ENCODE results near the gene DCAF6. TPM values are rescaled to one million over a fixed set of nuclear protein-coding genes. Genes with fewer than 3 reads are reported as not detected.

The DCAF6 gene
- total RNA-seq, 4 donors from 2014 or later, result 31.9 to 57.7 (median 50.4) TPM

GRCh38 chr1:167900907-167901306 is 35.6 kb upstream of the DCAF6 start:
- 93 to 94% methylated on average over 4 of the region's 4 CpGs for WGBS, 2 donors
- H3K4me3 ChIP-seq (ENCODE audit: low read depth, poor library complexity, severe bottlenecking), result no peak overlapping the region
- intact Hi-C loops (cut with DNase I; ENCODE audit: low total_unique reads), result no loop called here
- TF ChIP-seq CTCF (IDR thresholded peaks at IDR 0.05) (no peak), POLR2A (IDR thresholded peaks at IDR 0.05) (no peak)
- no peak for DNase-seq (ENCODE audit: low spot score in 2 of 2)

- no peak overlapping the region for H3K4me3 ChIP-seq (ENCODE audit: low read depth, poor library complexity, severe bottlenecking)
- DNase-seq (ENCODE audit: low spot score in 2 of 2), result no peak
- no peak for TF ChIP-seq CTCF (IDR thresholded peaks at IDR 0.05)
- no peak for TF ChIP-seq POLR2A (IDR thresholded peaks at IDR 0.05)
- intact Hi-C loops (cut with DNase I; ENCODE audit: low total_unique reads), result no loop called here
- WGBS, 2 donors, result 83% methylated on average over 4 of the region's 4 CpGs
Observed at GRCh38 chr1:167904652-167905130, 31.8 kb upstream of the DCAF6 start.

GRCh38 chr1:167905182-167905581 is 31.3 kb upstream of the DCAF6 start:
- no peak for DNase-seq (ENCODE audit: low spot score in 2 of 2)
- intact Hi-C loops (cut with DNase I; ENCODE audit: low total_unique reads), result no loop called here
- WGBS, 2 donors, result 79 to 85% methylated on average over 3 of the region's 3 CpGs
- no peak for TF ChIP-seq CTCF (IDR thresholded peaks at IDR 0.05)
- TF ChIP-seq POLR2A (IDR thresholded peaks at IDR 0.05), result no peak
- no peak overlapping the region for H3K4me3 ChIP-seq (ENCODE audit: low read depth, poor library complexity, severe bottlenecking)

GRCh38 chr1:167905671-167906070 is 30.8 kb upstream of the DCAF6 start:
- intact Hi-C loops (cut with DNase I; ENCODE audit: low total_unique reads), result no loop called here
- H3K4me3 ChIP-seq (ENCODE audit: low read depth, poor library complexity, severe bottlenecking), result no peak overlapping the region
- TF ChIP-seq POLR2A (IDR thresholded peaks at IDR 0.05) (no peak), CTCF (IDR thresholded peaks at IDR 0.05) (no peak)
- DNase-seq (ENCODE audit: low spot score in 2 of 2), result no peak

GRCh38 chr1:167909691-167910180 is 26.7 kb upstream of the DCAF6 start:
- WGBS, 2 donors, result 81 to 83% methylated on average over 6 of the region's 6 CpGs
- H3K4me3 ChIP-seq (ENCODE audit: low read depth, poor library complexity, severe bottlenecking), result no peak overlapping the region
- no peak for DNase-seq (ENCODE audit: low spot score in 2 of 2)
- intact Hi-C loops (cut with DNase I; ENCODE audit: low total_unique reads), result no loop called here
- TF ChIP-seq POLR2A (IDR thresholded peaks at IDR 0.05), result no peak
- TF ChIP-seq CTCF (IDR thresholded peaks at IDR 0.05), result no peak

- WGBS, 2 donors, result 87 to 88% methylated on average over 2 of the region's 2 CpGs
- H3K4me3 ChIP-seq (ENCODE audit: low read depth, poor library complexity, severe bottlenecking), result no peak overlapping the region
- DNase-seq (ENCODE audit: low spot score in 2 of 2), result no peak
- intact Hi-C loops (cut with DNase I; ENCODE audit: low total_unique reads), result no loop called here
- TF ChIP-seq CTCF (IDR thresholded peaks at IDR 0.05) (no peak), POLR2A (IDR thresholded peaks at IDR 0.05) (no peak)
Observed at GRCh38 chr1:167910530-167910929, 26.0 kb upstream of the DCAF6 start.

Data from lower leg skin (tissue), 4 donors.